NB4 (cell line): Measurements from ENCODE around the gene VDR.

Experiments used
- CTCF ChIP-seq: IDR thresholded peaks from one replicate; pipeline ENCODE4 v1.5.1; 2012; ENCODE audit warnings: low read depth, low read length
- MYC ChIP-seq: IDR thresholded peaks from 2 replicates; pipeline ENCODE4 v1.6.1; 2011; ENCODE audit warnings: low read depth, low read length
- POLR2A ChIP-seq: IDR thresholded peaks from 2 replicates; pipeline ENCODE4 v1.6.1; 2011; ENCODE audit warnings: mild to moderate bottlenecking; ENCODE audit not compliant: insufficient read length; ENCODE audit errors: extremely low read depth
- TF ChIP-seq, protein P1 (sequence below): IDR thresholded peaks from 2 replicates; pipeline ENCODE4 v1.6.1; 2011; ENCODE audit warnings: low read depth, low read length

GRCh38 chr12:47850153-47851084 lies 54.4 kb downstream of the VDR start:
- no peak for TF ChIP-seq POLR2A
- TF ChIP-seq CTCF: no peak
- TF ChIP-seq, protein P1, sequence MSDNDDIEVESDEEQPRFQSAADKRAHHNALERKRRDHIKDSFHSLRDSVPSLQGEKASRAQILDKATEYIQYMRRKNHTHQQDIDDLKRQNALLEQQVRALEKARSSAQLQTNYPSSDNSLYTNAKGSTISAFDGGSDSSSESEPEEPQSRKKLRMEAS: no peak
- no peak for TF ChIP-seq MYC
